ENCODE data around the gene RAD51AP1.

The RAD51AP1 gene

GRCh38 chr12:4595881-4596280 lies 57.2 kb downstream of the RAD51AP1 start:
- no peak for DNase-seq (ENCODE audit: low read depth)

GRCh38 chr12:4603421-4603820 lies 64.7 kb downstream of the RAD51AP1 start:
- DNase-seq (ENCODE audit: low read depth): no peak

- DNase-seq (ENCODE audit: low read depth): no peak
These were observed 65.3 kb downstream of the RAD51AP1 start for GRCh38 chr12:4603946-4604345.

- peak; percentile 85 for DNase-seq (ENCODE audit: low read depth)
These were observed 66.0 kb downstream of the RAD51AP1 start for GRCh38 chr12:4604684-4605193.

GRCh38 chr12:4607056-4607455 lies 68.4 kb downstream of the RAD51AP1 start:
- DNase-seq (ENCODE audit: low read depth): peak; percentile 11

GRCh38 chr12:4609071-4609470 lies 70.4 kb downstream of the RAD51AP1 start:
- no peak for DNase-seq (ENCODE audit: low read depth)

Data from amniotic epithelial cell (primary cell).